GM18907 (cell line): ENCODE results near the gene TMEM119.
"Not testable (repeated sequence)": the region's sequence is repeated elsewhere in the genome, so short reads cannot be mapped to it uniquely, and the experiment has no call there.

Experiments used
- ATAC-seq: cut with Tn5 transposase; IDR thresholded peaks from one replicate; pipeline ENCODE4 v1.9.1; 2021; ENCODE audit warnings: mild to moderate bottlenecking, moderate library complexity; ENCODE audit not compliant: unreplicated experiment

Gene TMEM119

GRCh38 chr12:108567406-108568337, 30.2 kb downstream of the TMEM119 start:
- no peak for ATAC-seq

GRCh38 chr12:108566452-108566851, 31.4 kb downstream of the TMEM119 start:
- no peak for ATAC-seq

- no peak for ATAC-seq
Observed at GRCh38 chr12:108565976-108566375, 31.9 kb downstream of the TMEM119 start.

- no peak for ATAC-seq
Observed at GRCh38 chr12:108565146-108565545, 32.7 kb downstream of the TMEM119 start.

- no peak for ATAC-seq
Observed at GRCh38 chr12:108564724-108565123, 33.2 kb downstream of the TMEM119 start.

GRCh38 chr12:108563804-108564151, 34.1 kb downstream of the TMEM119 start:
- ATAC-seq = no peak

GRCh38 chr12:108563136-108563803, 34.6 kb downstream of the TMEM119 start:
- peak; percentile 35 for ATAC-seq

GRCh38 chr12:108562348-108563135, 35.3 kb downstream of the TMEM119 start, which contains the start of gene ISCU:
Gene ISCU (plus strand): TSS chr12:108562596. CDS start chr12:108562623, 27 bp downstream.
- ATAC-seq = peak; percentile 54

- peak; percentile 3 for ATAC-seq
Observed at GRCh38 chr12:108561852-108562347, 36.0 kb downstream of the TMEM119 start.

GRCh38 chr12:108560752-108561719, 36.8 kb downstream of the TMEM119 start, which contains the start of gene SART3:
Gene SART3 (minus strand): TSS chr12:108561173. CDS start chr12:108561154, 19 bp downstream.
- peak; percentile 50 for ATAC-seq

GRCh38 chr12:108560321-108560721, 37.6 kb downstream of the TMEM119 start:
- ATAC-seq = no peak

- no peak for ATAC-seq
Observed at GRCh38 chr12:108559748-108560147, 38.1 kb downstream of the TMEM119 start.

- ATAC-seq = no peak
Observed at GRCh38 chr12:108559007-108559655, 38.8 kb downstream of the TMEM119 start.

GRCh38 chr12:108555383-108555782, 42.5 kb downstream of the TMEM119 start:
- not testable (repeated sequence) for ATAC-seq

- ATAC-seq = no peak
Observed at GRCh38 chr12:108553799-108554198, 44.1 kb downstream of the TMEM119 start.

- no peak for ATAC-seq
Observed at GRCh38 chr12:108551535-108551934, 46.3 kb downstream of the TMEM119 start.

GRCh38 chr12:108548954-108549521, 48.8 kb downstream of the TMEM119 start:
- no peak for ATAC-seq

- ATAC-seq = no peak
Observed at GRCh38 chr12:108547686-108548085, 50.2 kb downstream of the TMEM119 start.

GRCh38 chr12:108543652-108544051, 54.2 kb downstream of the TMEM119 start:
- no peak for ATAC-seq
